ENCODE results near the gene CFAP92.
"Not testable (repeated sequence)": the region's sequence is repeated elsewhere in the genome, so short reads cannot be mapped to it uniquely, and the experiment has no call there.

- TF ChIP-seq CTCF (IDR thresholded peaks at IDR 0.05 in 8 of 11, conservative IDR thresholded peaks at IDR 0.05 in 3 of 11); POLR2A (IDR thresholded peaks at IDR 0.05): not testable (repeated sequence)
Measured at GRCh38 chr3:128864849-128865804, 128.7 kb downstream of the CFAP92 start.

Measured in spleen (tissue), 7 donors.